Upper lobe of right lung (tissue), 1 donor: ENCODE results near the gene POLR2L. TPM values are rescaled to one million over a fixed set of nuclear protein-coding genes. Genes with fewer than 3 reads are reported as not detected.

ENCODE experiments used
- ATAC-seq: fragments of 200-7000 bp; cut with Tn5 transposase; one replicate; pipeline ENCODE4 v1.9.1; 2020; ENCODE audit warnings: mild to moderate bottlenecking, moderate library complexity
- DNase-seq: peaks from one replicate; pipeline ENCODE4 v3.0.0-alpha.2; 2020
- H3K27ac ChIP-seq: fragments of 200-600 bp; one replicate; pipeline ENCODE4 v1.8.0; 2022
- H3K27me3 ChIP-seq: fragments of 200-600 bp; one replicate; pipeline ENCODE4 v1.8.0; 2022; ENCODE audit warnings: mild to moderate bottlenecking
- H3K36me3 ChIP-seq: fragments of 200-600 bp; one replicate; pipeline ENCODE4 v1.8.0; 2022
- H3K4me1 ChIP-seq: fragments of 200-600 bp; one replicate; pipeline ENCODE4 v1.8.0; 2022
- H3K4me3 ChIP-seq: fragments of 200-600 bp; one replicate; pipeline ENCODE4 v1.8.0; 2022; ENCODE audit warnings: mild to moderate bottlenecking
- H3K9me3 ChIP-seq: fragments of 200-600 bp; one replicate; pipeline ENCODE4 v1.8.0; 2022
- CTCF ChIP-seq: fragments of 200-600 bp; IDR thresholded peaks from one replicate; pipeline ENCODE4 v1.8.0; 2022; ENCODE audit warnings: antibody characterized with exemption
- intact Hi-C: fragments of 100-400 bp; cut with DNase I; formaldehyde crosslinking; loops from one replicate; pipeline ENCODE4 v1.11.0; 2022
- total RNA-seq: library from RNA; stranded (reverse); fragmentation: NEBNext Ultra II Directional; extraction: Animal tissue kit (Norgen Biotek cat#: 25700); gene quantifications from one replicate; pipeline ENCODE4 v1.2.1, GENCODE V29; 2021
- donor health status: DM: no; HTN: yes; CAD: no; lungs with severe emphysema.

The POLR2L gene
- total RNA-seq, 1 donor from 2014 or later = 138 TPM

- Histone ChIP-seq H3K4me3 (peak within 1 kb of the TSS; percentile 83), H3K4me1 (peaks cover 64% of the 10 kb centered on the region), H3K9me3 (no peaks in the 10 kb centered on the region), H3K27ac (peak within 1 kb of the TSS; percentile 82), H3K36me3 (peaks cover 18% of the 10 kb centered on the region), H3K27me3 (peaks cover 9% of the 10 kb centered on the region)
- ATAC-seq = peak; percentile 52
- no peak for TF ChIP-seq CTCF
- DNase-seq = peak; percentile 79
- intact Hi-C loops = no loop called here
Measured at GRCh38 chr11:832529-833113, 9.7 kb downstream of the POLR2L start, which contains the start of gene CD151. Gene CD151 (plus strand): TSS chr11:832952. CDS start chr11:836070, 3,118 bp downstream.

DNA sequence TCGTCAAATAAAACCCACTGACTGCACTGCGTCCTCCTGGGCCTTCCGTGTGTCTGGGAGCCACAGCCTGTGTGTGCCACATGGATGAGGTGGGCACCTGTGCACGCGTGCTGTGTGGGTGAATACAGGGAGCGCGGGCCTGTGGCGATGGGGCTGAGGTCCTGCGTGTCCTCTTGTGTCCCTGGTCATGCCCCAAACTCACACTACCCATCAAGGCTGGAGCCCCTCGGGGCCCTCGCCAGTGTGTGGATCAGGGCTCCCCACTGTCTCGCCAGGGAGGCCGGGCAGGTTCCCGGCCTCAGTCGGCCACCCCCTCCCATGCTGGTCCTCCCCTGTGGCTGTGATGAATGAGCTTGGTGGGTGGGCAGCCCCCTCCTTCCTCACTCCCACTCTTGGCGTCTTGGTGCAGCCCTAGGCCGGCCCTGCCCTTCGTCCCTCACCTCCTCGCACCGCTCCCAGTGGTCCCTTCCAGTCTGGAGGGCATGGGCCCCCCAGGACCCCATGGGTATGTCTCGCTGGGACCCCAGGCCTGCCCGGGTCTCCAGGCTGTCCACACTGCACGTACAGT is 10.3 kb downstream of the POLR2L start:
- no peak for TF ChIP-seq CTCF
- intact Hi-C loops = no loop called here
- H3K4me3 ChIP-seq = peak overlapping the region; percentile 52
- H3K4me1 ChIP-seq = peaks cover 67% of the 10 kb centered on the region
- H3K27me3 ChIP-seq = peaks cover 9% of the 10 kb centered on the region
- peak overlapping the region; percentile 76 for H3K27ac ChIP-seq
- H3K36me3 ChIP-seq = peaks cover 13% of the 10 kb centered on the region
- DNase-seq (no peak), ATAC-seq (no peak)
- no peaks in the 10 kb centered on the region for H3K9me3 ChIP-seq

DNA sequence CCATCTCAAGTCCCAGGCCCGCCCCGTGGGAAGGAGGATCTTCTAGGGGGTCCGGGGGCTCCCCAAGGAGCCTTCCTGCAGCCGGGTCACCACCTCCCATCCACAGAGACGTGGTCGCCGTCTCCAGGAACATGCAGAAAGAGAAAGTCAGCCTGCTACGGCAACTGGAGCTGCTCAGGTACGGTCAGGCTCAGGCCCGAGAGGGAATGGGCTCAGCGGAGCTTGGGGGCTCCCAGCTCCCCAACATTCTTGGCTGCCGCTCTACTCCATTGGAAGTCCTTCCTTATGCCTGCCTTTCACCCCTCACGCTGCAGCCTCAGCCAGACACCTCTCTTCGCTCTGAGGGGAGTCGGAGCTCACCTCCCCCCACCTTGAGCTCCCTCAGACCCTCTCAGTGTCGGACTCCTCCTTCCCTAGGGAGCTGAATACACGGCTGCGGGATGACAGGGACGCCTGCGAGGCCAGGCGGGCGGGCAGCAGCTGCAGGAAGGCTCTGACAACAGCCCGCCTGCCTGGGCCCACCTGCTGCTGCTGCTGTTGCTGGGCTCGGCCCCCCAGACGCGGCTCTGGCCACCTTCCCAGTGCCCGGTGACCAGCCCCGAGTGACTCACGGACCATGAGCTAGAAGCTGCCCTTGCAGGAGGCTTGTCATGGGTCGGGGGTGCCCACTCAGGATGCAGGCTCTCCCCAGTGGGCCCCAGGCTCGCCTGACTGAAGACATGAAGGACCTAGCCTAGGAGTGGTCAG is 11.0 kb downstream of the POLR2L start:
- intact Hi-C loops = no loop called here
- peaks cover 5% of the 10 kb centered on the region for H3K36me3 ChIP-seq
- peaks cover 9% of the 10 kb centered on the region for H3K27me3 ChIP-seq
- H3K9me3 ChIP-seq = no peaks in the 10 kb centered on the region
- no peak for ATAC-seq
- no peak overlapping the region for H3K27ac ChIP-seq
- peak overlapping the region; percentile 45 for H3K4me3 ChIP-seq
- H3K4me1 ChIP-seq = peaks cover 73% of the 10 kb centered on the region
- no peak for TF ChIP-seq CTCF
- DNase-seq = no peak

- H3K27ac ChIP-seq = no peak overlapping the region
- H3K4me3 ChIP-seq = peak overlapping the region; percentile 45
- peaks cover 2% of the 10 kb centered on the region for H3K36me3 ChIP-seq
- peaks cover 81% of the 10 kb centered on the region for H3K4me1 ChIP-seq
- TF ChIP-seq CTCF = no peak
- DNase-seq = peak; percentile 92
- intact Hi-C loops = no loop called here
- peaks cover 9% of the 10 kb centered on the region for H3K27me3 ChIP-seq
- no peaks in the 10 kb centered on the region for H3K9me3 ChIP-seq
- peak; percentile 59 for ATAC-seq
Measured at GRCh38 chr11:830295-831117, 11.8 kb downstream of the POLR2L start.

- peak overlapping the region; percentile 70 for H3K27ac ChIP-seq
- H3K4me3 ChIP-seq = peak overlapping the region; percentile 45
- no peak for ATAC-seq
- no peaks in the 10 kb centered on the region for H3K9me3 ChIP-seq
- intact Hi-C loops = no loop called here
- no peak for TF ChIP-seq CTCF
- DNase-seq = no peak
- peaks cover 77% of the 10 kb centered on the region for H3K4me1 ChIP-seq
- peaks cover 8% of the 10 kb centered on the region for H3K36me3 ChIP-seq
- H3K27me3 ChIP-seq = peaks cover 9% of the 10 kb centered on the region
Measured at GRCh38 chr11:829847-830294, 12.5 kb downstream of the POLR2L start.
